DOHH2 (cell line): Measurements from ENCODE around the gene FLNA.

Source experiments
- EZH2phosphoT487 ChIP-seq: fragments of 200-600 bp; sonication (generic); IDR thresholded peaks from 2 replicates; pipeline ENCODE4 v1.6.1; 2017; ENCODE audit warnings: borderline replicate concordance, mild to moderate bottlenecking, antibody characterized with exemption, low read length, moderate library complexity, mixed read lengths
- TF ChIP-seq, protein P1 (sequence below): fragments of 200-600 bp; sonication (generic); IDR thresholded peaks from one replicate; pipeline ENCODE4 v1.5.1; 2014; ENCODE audit warnings: antibody characterized with exemption, mild to moderate bottlenecking, low read depth, low read length; ENCODE audit not compliant: poor library complexity, severe bottlenecking

DNA sequence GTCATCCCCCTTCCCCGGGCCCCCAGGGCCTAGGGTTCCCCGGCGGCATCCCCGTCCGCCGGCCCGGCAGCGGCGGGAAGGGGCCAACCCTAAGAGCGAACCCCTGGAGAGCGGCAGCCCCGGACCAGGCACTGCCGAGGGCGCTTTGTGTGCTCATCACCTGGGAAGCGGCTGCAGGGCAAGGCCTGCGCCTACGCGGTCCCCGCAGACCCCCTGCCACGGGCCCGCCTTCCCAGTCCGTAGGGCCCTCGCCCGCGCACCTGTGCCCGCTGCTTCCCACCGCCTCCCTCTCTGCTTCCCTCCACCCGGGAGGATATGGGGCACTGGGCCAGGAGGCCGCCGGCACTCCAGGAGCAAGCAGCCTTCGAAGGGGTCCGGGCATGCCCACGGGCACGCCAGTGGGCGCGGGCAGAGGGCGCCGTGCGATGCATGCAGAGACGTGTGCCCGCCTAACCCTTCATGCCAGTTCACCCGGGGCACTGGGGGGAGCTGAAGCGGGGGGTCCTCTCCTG is 2.6 kb downstream of the FLNA start:
- TF ChIP-seq, protein P1, sequence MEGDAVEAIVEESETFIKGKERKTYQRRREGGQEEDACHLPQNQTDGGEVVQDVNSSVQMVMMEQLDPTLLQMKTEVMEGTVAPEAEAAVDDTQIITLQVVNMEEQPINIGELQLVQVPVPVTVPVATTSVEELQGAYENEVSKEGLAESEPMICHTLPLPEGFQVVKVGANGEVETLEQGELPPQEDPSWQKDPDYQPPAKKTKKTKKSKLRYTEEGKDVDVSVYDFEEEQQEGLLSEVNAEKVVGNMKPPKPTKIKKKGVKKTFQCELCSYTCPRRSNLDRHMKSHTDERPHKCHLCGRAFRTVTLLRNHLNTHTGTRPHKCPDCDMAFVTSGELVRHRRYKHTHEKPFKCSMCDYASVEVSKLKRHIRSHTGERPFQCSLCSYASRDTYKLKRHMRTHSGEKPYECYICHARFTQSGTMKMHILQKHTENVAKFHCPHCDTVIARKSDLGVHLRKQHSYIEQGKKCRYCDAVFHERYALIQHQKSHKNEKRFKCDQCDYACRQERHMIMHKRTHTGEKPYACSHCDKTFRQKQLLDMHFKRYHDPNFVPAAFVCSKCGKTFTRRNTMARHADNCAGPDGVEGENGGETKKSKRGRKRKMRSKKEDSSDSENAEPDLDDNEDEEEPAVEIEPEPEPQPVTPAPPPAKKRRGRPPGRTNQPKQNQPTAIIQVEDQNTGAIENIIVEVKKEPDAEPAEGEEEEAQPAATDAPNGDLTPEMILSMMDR, result no peak
- no peak for TF ChIP-seq EZH2phosphoT487
